ENCODE data around the gene SMIM44.

Gene SMIM44

GRCh38 chr19:3524078-3524842 is 41.0 kb upstream of the SMIM44 start:
- peaks cover 54% of the 10 kb centered on the region for H3K36me3 ChIP-seq (ENCODE audit: insufficient read depth, low read length)

GRCh38 chr19:3523361-3524077 is 40.3 kb upstream of the SMIM44 start:
- H3K27ac ChIP-seq (ENCODE audit: low read depth, low read length): no peak overlapping the region
- H3K36me3 ChIP-seq (ENCODE audit: insufficient read depth, low read length): peaks cover 55% of the 10 kb centered on the region
- H3K4me3 ChIP-seq (ENCODE audit: low read depth in 1 of 2, low read length in 2 of 2): no peak overlapping the region
- H3K9ac ChIP-seq (ENCODE audit: low read length): no peak overlapping the region
- H3K9me3 ChIP-seq (ENCODE audit: low read length): no peaks in the 10 kb centered on the region
- H3K27me3 ChIP-seq (ENCODE audit: control insufficient read depth in 1 of 2, insufficient read depth in 2 of 2, low read length in 2 of 2): no peaks in the 10 kb centered on the region
- no peaks in the 10 kb centered on the region for H3K4me1 ChIP-seq (ENCODE audit: insufficient read depth, low read length)

More at GRCh38 chr19:3524078-3524842, 41.0 kb upstream of the SMIM44 start:
- Histone ChIP-seq H3K4me3 (ENCODE audit: low read depth in 1 of 2, low read length in 2 of 2) (no peak overlapping the region), H3K27ac (ENCODE audit: low read depth, low read length) (no peak overlapping the region), H3K9me3 (ENCODE audit: low read length) (no peaks in the 10 kb centered on the region), H3K27me3 (ENCODE audit: control insufficient read depth in 1 of 2, insufficient read depth in 2 of 2, low read length in 2 of 2) (no peaks in the 10 kb centered on the region), H3K9ac (ENCODE audit: low read length) (no peak overlapping the region), H3K4me1 (ENCODE audit: insufficient read depth, low read length) (no peaks in the 10 kb centered on the region)

- Histone ChIP-seq H3K27me3 (ENCODE audit: control insufficient read depth in 1 of 2, insufficient read depth in 2 of 2, low read length in 2 of 2) (no peaks in the 10 kb centered on the region), H3K9me3 (ENCODE audit: low read length) (no peaks in the 10 kb centered on the region), H3K9ac (ENCODE audit: low read length) (no peak overlapping the region), H3K4me3 (ENCODE audit: low read depth in 1 of 2, low read length in 2 of 2) (no peak overlapping the region), H3K27ac (ENCODE audit: low read depth, low read length) (no peak overlapping the region), H3K4me1 (ENCODE audit: insufficient read depth, low read length) (no peaks in the 10 kb centered on the region), H3K36me3 (ENCODE audit: insufficient read depth, low read length) (peaks cover 49% of the 10 kb centered on the region)
Observed at GRCh38 chr19:3522421-3523360, 39.5 kb upstream of the SMIM44 start.

GRCh38 chr19:3521104-3521445 is 37.8 kb upstream of the SMIM44 start:
- H3K4me1 ChIP-seq (ENCODE audit: insufficient read depth, low read length): peaks cover 7% of the 10 kb centered on the region
- H3K27me3 ChIP-seq (ENCODE audit: control insufficient read depth in 1 of 2, insufficient read depth in 2 of 2, low read length in 2 of 2): no peaks in the 10 kb centered on the region
- no peak overlapping the region for H3K9ac ChIP-seq (ENCODE audit: low read length)
- H3K4me3 ChIP-seq (ENCODE audit: low read depth in 1 of 2, low read length in 2 of 2): no peak overlapping the region
- H3K9me3 ChIP-seq (ENCODE audit: low read length): no peaks in the 10 kb centered on the region
- H3K27ac ChIP-seq (ENCODE audit: low read depth, low read length): no peak overlapping the region
- peaks cover 34% of the 10 kb centered on the region for H3K36me3 ChIP-seq (ENCODE audit: insufficient read depth, low read length)

GRCh38 chr19:3520166-3521103 is 37.2 kb upstream of the SMIM44 start:
- no peak overlapping the region for H3K27ac ChIP-seq (ENCODE audit: low read depth, low read length)
- H3K4me3 ChIP-seq (ENCODE audit: low read depth in 1 of 2, low read length in 2 of 2): no peak overlapping the region
- no peaks in the 10 kb centered on the region for H3K27me3 ChIP-seq (ENCODE audit: control insufficient read depth in 1 of 2, insufficient read depth in 2 of 2, low read length in 2 of 2)
- H3K36me3 ChIP-seq (ENCODE audit: insufficient read depth, low read length): peaks cover 29% of the 10 kb centered on the region
- H3K9ac ChIP-seq (ENCODE audit: low read length): no peak overlapping the region
- no peaks in the 10 kb centered on the region for H3K9me3 ChIP-seq (ENCODE audit: low read length)
- peaks cover 8% of the 10 kb centered on the region for H3K4me1 ChIP-seq (ENCODE audit: insufficient read depth, low read length)

GRCh38 chr19:3519126-3519525 is 35.9 kb upstream of the SMIM44 start:
- no peaks in the 10 kb centered on the region for H3K9me3 ChIP-seq (ENCODE audit: low read length)
- H3K36me3 ChIP-seq (ENCODE audit: insufficient read depth, low read length): peaks cover 20% of the 10 kb centered on the region
- peaks cover 8% of the 10 kb centered on the region for H3K4me1 ChIP-seq (ENCODE audit: insufficient read depth, low read length)
- H3K4me3 ChIP-seq (ENCODE audit: low read depth in 1 of 2, low read length in 2 of 2): no peak overlapping the region
- H3K27me3 ChIP-seq (ENCODE audit: control insufficient read depth in 1 of 2, insufficient read depth in 2 of 2, low read length in 2 of 2): no peaks in the 10 kb centered on the region
- H3K27ac ChIP-seq (ENCODE audit: low read depth, low read length): no peak overlapping the region
- H3K9ac ChIP-seq (ENCODE audit: low read length): no peak overlapping the region

- Histone ChIP-seq H3K9ac (ENCODE audit: low read length) (no peak overlapping the region), H3K27ac (ENCODE audit: low read depth, low read length) (no peak overlapping the region), H3K27me3 (ENCODE audit: control insufficient read depth in 1 of 2, insufficient read depth in 2 of 2, low read length in 2 of 2) (no peaks in the 10 kb centered on the region), H3K4me3 (ENCODE audit: low read depth in 1 of 2, low read length in 2 of 2) (no peak overlapping the region), H3K36me3 (ENCODE audit: insufficient read depth, low read length) (peaks cover 15% of the 10 kb centered on the region), H3K4me1 (ENCODE audit: insufficient read depth, low read length) (peaks cover 8% of the 10 kb centered on the region), H3K9me3 (ENCODE audit: low read length) (no peaks in the 10 kb centered on the region)
Observed at GRCh38 chr19:3518659-3519058, 35.4 kb upstream of the SMIM44 start.

GRCh38 chr19:3518255-3518654 is 35.0 kb upstream of the SMIM44 start:
- Histone ChIP-seq H3K27me3 (ENCODE audit: control insufficient read depth in 1 of 2, insufficient read depth in 2 of 2, low read length in 2 of 2) (no peaks in the 10 kb centered on the region), H3K4me1 (ENCODE audit: insufficient read depth, low read length) (peaks cover 8% of the 10 kb centered on the region), H3K36me3 (ENCODE audit: insufficient read depth, low read length) (peaks cover 11% of the 10 kb centered on the region), H3K9ac (ENCODE audit: low read length) (no peak overlapping the region), H3K27ac (ENCODE audit: low read depth, low read length) (no peak overlapping the region), H3K9me3 (ENCODE audit: low read length) (no peaks in the 10 kb centered on the region), H3K4me3 (ENCODE audit: low read depth in 1 of 2, low read length in 2 of 2) (no peak overlapping the region)

GRCh38 chr19:3517638-3518037 is 34.4 kb upstream of the SMIM44 start:
- Histone ChIP-seq H3K4me1 (ENCODE audit: insufficient read depth, low read length) (peaks cover 8% of the 10 kb centered on the region), H3K4me3 (ENCODE audit: low read depth in 1 of 2, low read length in 2 of 2) (no peak overlapping the region), H3K36me3 (ENCODE audit: insufficient read depth, low read length) (peaks cover 10% of the 10 kb centered on the region), H3K9ac (ENCODE audit: low read length) (no peak overlapping the region), H3K9me3 (ENCODE audit: low read length) (no peaks in the 10 kb centered on the region), H3K27ac (ENCODE audit: low read depth, low read length) (no peak overlapping the region), H3K27me3 (ENCODE audit: control insufficient read depth in 1 of 2, insufficient read depth in 2 of 2, low read length in 2 of 2) (no peaks in the 10 kb centered on the region)

GRCh38 chr19:3516675-3517207 is 33.5 kb upstream of the SMIM44 start:
- Histone ChIP-seq H3K4me1 (ENCODE audit: insufficient read depth, low read length) (peaks cover 8% of the 10 kb centered on the region), H3K9ac (ENCODE audit: low read length) (no peak overlapping the region), H3K27ac (ENCODE audit: low read depth, low read length) (no peak overlapping the region), H3K4me3 (ENCODE audit: low read depth in 1 of 2, low read length in 2 of 2) (no peak overlapping the region), H3K9me3 (ENCODE audit: low read length) (no peaks in the 10 kb centered on the region), H3K36me3 (ENCODE audit: insufficient read depth, low read length) (peaks cover 10% of the 10 kb centered on the region), H3K27me3 (ENCODE audit: control insufficient read depth in 1 of 2, insufficient read depth in 2 of 2, low read length in 2 of 2) (no peaks in the 10 kb centered on the region)
